A673 (cell line): ENCODE measurements around the gene STK10.

Experiments used
- CTCF ChIP-seq: fragments of 300-800, 200-600 bp; sonication (generic); conservative IDR thresholded peaks from 2 replicates; pipeline ENCODE4 v1.5.1; 2017; ENCODE audit warnings: low read depth, mild to moderate bottlenecking, antibody characterized with exemption, low read length, moderate library complexity, mixed read lengths
- EZH2 ChIP-seq: fragments of 200-600 bp; sonication (generic); IDR thresholded peaks from 2 replicates; pipeline ENCODE4 v1.6.1; 2017; ENCODE audit warnings: borderline replicate concordance, low read depth, mild to moderate bottlenecking, mixed read lengths, antibody characterized with exemption, low read length; ENCODE audit not compliant: poor library complexity, severe bottlenecking

DNA sequence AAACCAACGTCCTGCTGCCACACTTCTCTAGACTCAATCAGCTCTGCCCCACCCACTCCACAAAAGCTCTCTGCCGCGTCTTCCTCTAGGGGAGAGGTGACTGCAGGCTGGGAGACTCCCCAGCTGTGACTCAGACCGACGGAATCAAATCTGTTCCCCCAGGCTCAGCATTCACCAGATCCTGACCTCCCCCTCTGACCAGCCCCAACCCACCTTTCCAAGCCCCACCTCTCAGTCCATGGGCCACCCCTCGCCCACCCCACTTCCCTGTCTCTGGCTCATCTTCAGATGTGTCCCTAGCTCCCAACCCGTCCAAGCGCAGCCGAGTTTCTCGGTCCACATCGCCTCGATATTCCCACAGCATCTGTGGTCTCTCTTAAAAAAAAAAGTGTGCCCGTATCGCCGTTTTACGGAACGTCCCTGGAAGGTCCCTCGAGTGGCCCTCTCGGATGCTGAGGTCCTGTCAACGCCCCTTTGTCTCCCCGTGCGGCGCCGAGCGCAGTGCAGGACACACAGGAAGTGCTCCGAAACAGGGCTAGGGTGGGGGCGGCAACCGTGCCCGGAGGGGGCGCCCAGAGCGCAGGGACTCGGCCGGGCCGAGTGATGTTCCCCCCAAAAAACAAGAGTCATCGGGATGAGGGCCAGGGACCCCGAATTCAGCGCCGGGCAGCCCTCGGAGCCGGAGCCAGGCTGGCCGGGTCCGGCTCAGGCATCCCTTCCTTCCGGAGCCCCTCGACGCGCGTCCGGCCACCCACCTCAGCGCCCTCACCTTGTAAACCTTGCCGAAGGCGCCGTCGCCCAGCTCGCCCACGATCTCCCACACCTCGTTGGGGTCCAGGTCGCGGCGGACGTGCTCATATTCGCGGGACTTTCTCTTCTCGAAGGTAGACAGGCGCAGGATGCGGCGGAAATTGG lies 649 bp downstream of the STK10 start:
- TF ChIP-seq CTCF (no peak), EZH2 (no peak)
